Psoas muscle (tissue), 8 donors: Measurements from ENCODE around the gene HSPB3. TPM values are rescaled to one million over a fixed set of nuclear protein-coding genes. Genes with fewer than 3 reads are reported as not detected.
"Not testable (repeated sequence)": the region's sequence is repeated elsewhere in the genome, so short reads cannot be mapped to it uniquely, and the experiment has no call there.

Experiments
- ATAC-seq, 4 donors: fragments of 200-7000 bp; cut with Tn5 transposase; one replicate each; pipeline ENCODE4 v1.9.1; 2020; ENCODE audit warnings: moderate library complexity in 3 of 4, mild to moderate bottlenecking in 2 of 4
- DNase-seq, 2 donors: peaks; one replicate each; pipeline ENCODE4 v3.0.0-alpha.2; 2020
- H3K27ac ChIP-seq: fragments of 200-600 bp; one replicate; pipeline ENCODE4 v1.8.0; 2022
- H3K27me3 ChIP-seq, 3 donors: fragments of 200-600 bp in 1 of 3; one replicate each; pipeline versions ENCODE4 v1.6.1 to v1.8.0; 2013 to 2022; ENCODE audit warnings: low read length in 2 of 3, mild to moderate bottlenecking in 2 of 3, moderate library complexity in 1 of 3; ENCODE audit not compliant: insufficient read depth in 3 of 3
- H3K36me3 ChIP-seq, 2 donors: fragments of 200-600 bp in 1 of 2; one replicate each; pipeline versions ENCODE4 v1.6.1 to v1.8.0; 2013 to 2022; ENCODE audit warnings: low read depth in 1 of 2, mild to moderate bottlenecking in 1 of 2, moderate library complexity in 1 of 2; ENCODE audit not compliant: insufficient read depth in 1 of 2
- H3K4me1 ChIP-seq: fragments of 200-600 bp; one replicate; pipeline ENCODE4 v1.8.0; 2022
- H3K4me3 ChIP-seq: fragments of 200-600 bp; one replicate; pipeline ENCODE4 v1.8.0; 2022; ENCODE audit warnings: mild to moderate bottlenecking
- H3K9me3 ChIP-seq: fragments of 200-600 bp; one replicate; pipeline ENCODE4 v1.8.0; 2022
- CTCF ChIP-seq: fragments of 200-600 bp; IDR thresholded peaks from one replicate; pipeline ENCODE4 v1.8.0; 2022; ENCODE audit warnings: antibody characterized with exemption
- WGBS, 3 donors: extraction: QIAGEN DNeasy Blood & Tissue Kit; methylation state at CpG; one replicate each; pipeline versions ENCODE4 v1.1.6 to v1.1.7; 2013; 5-methylcytosine and 5-hydroxymethylcytosine counted together
- intact Hi-C, 2 donors: fragments of 100-400 bp; cut with DNase I; formaldehyde crosslinking; loops; one replicate each; pipeline versions ENCODE4 v1.11.0 to v1.14.2; 2022
- polyA plus RNA-seq, 3 donors: library from polyadenylated mRNA; stranded (reverse); fragments of 200-250 nt; gene quantifications; one replicate each; pipeline ENCODE4 v1.2.3, GENCODE V29; 2013
- total RNA-seq, 4 donors: library from RNA; stranded (reverse); fragmentation: NEBNext Ultra II Directional in 2 of 4; extraction: Animal tissue kit (Norgen Biotek cat#: 25700) in 2 of 4; gene quantifications; one replicate each; pipeline versions ENCODE4 v1.2.1 to v1.2.4, GENCODE V29; 2021 to 2023
- donor health status: healthy with polysubstance abuse.
- donor health status: DM: no; HTN: no; CAD: no; lungs with moderate emphysema.
- donor health status: Bipolar disorder and iron deficiency.
- donor health status: healthy.
- donor health status: DM: yes; HTN: yes; CAD: no.
- donor health status: DM: no; HTN: no; CAD: no.
- donor health status: DM: no; HTN: no; CAD: no.
- donor health status: DM: yes; HTN: yes; CAD: no.

The HSPB3 gene
- total and polyA plus RNA-seq, 7 donors, result 37.7 to 162 (median 139) TPM

- no peak for ATAC-seq
- 76 to 89% (median 80%) methylated on average over 1 of the region's 1 CpG for WGBS, 3 donors
Measured at GRCh38 chr5:54426209-54426608, 29.3 kb upstream of the HSPB3 start.

GRCh38 chr5:54434650-54435049 is 20.8 kb upstream of the HSPB3 start:
- intact Hi-C loops, result not testable (repeated sequence)

More at GRCh38 chr5:54426209-54426608, 29.3 kb upstream of the HSPB3 start:
- no peak for DNase-seq
- H3K27me3 ChIP-seq, result no peaks in the 10 kb centered on the region
- no peak overlapping the region for H3K27ac ChIP-seq
- no peaks in the 10 kb centered on the region for H3K4me1 ChIP-seq
- H3K4me3 ChIP-seq, result no peak overlapping the region
- no peaks in the 10 kb centered on the region for H3K36me3 ChIP-seq
- intact Hi-C loops, result no loop called here
- no peaks in the 10 kb centered on the region for H3K9me3 ChIP-seq
- TF ChIP-seq CTCF, result no peak

GRCh38 chr5:54438620-54439389 is 16.7 kb upstream of the HSPB3 start:
- intact Hi-C loops, result no loop called here
- Histone ChIP-seq H3K27ac (no peak overlapping the region), H3K9me3 (no peaks in the 10 kb centered on the region), H3K4me1 (no peaks in the 10 kb centered on the region), H3K36me3 (no peaks in the 10 kb centered on the region), H3K27me3 (no peaks in the 10 kb centered on the region), H3K4me3 (no peak overlapping the region)
- ATAC-seq (no peak), DNase-seq (no peak)
- no peak for TF ChIP-seq CTCF
- WGBS, 3 donors, result 80 to 89% (median 87%) methylated on average over 7 of the region's 7 CpGs

More at GRCh38 chr5:54434650-54435049, 20.8 kb upstream of the HSPB3 start:
- H3K27me3 ChIP-seq, H3K27ac ChIP-seq, ATAC-seq, H3K4me3 ChIP-seq, DNase-seq, H3K4me1 ChIP-seq, H3K36me3 ChIP-seq, H3K9me3 ChIP-seq: not testable (repeated sequence)
- 86 to 94% (median 90%) methylated on average over 2 of the region's 2 CpGs for WGBS, 3 donors

GRCh38 chr5:54440456-54440893 is 15.0 kb upstream of the HSPB3 start:
- intact Hi-C loops, result no loop called here
- H3K4me3 ChIP-seq, result no peak overlapping the region
- H3K27me3 ChIP-seq, result no peaks in the 10 kb centered on the region
- DNase-seq (no peak), ATAC-seq (no peak)
- TF ChIP-seq CTCF, result no peak
- WGBS, 3 donors, result 84 to 89% (median 85%) methylated on average over 6 of the region's 6 CpGs
- no peaks in the 10 kb centered on the region for H3K36me3 ChIP-seq
- H3K9me3 ChIP-seq, result no peaks in the 10 kb centered on the region
- no peak overlapping the region for H3K27ac ChIP-seq
- no peaks in the 10 kb centered on the region for H3K4me1 ChIP-seq

GRCh38 chr5:54442271-54442670 is 13.2 kb upstream of the HSPB3 start:
- Histone ChIP-seq H3K4me1 (no peaks in the 10 kb centered on the region), H3K36me3 (no peaks in the 10 kb centered on the region), H3K27me3 (no peaks in the 10 kb centered on the region), H3K9me3 (no peaks in the 10 kb centered on the region), H3K27ac (no peak overlapping the region), H3K4me3 (no peak overlapping the region)
- DNase-seq (no peak), ATAC-seq (no peak)
- no peak for TF ChIP-seq CTCF
- WGBS, 3 donors, result 44 to 58% (median 55%) methylated on average over 1 of the region's 1 CpG
- intact Hi-C loops, result loop anchor here in 1 of 2 donors (2.0 kb wide), 1 partner anchor 47 kb away; no protein-coding TSS in a partner anchor
